ENCODE measurements around the gene LRRC47. TPM values are rescaled to one million over a fixed set of nuclear protein-coding genes. Genes with fewer than 3 reads are reported as not detected.

The LRRC47 gene
- total and polyA plus RNA-seq, 7 donors, result 44.3 to 126 (median 93.9) TPM

- intact Hi-C loops (cut with DNase I), result no loop called here
- DNase-seq (peak in 1 of 2 donors; percentile 22), ATAC-seq (no peak)
- Histone ChIP-seq H3K27me3 (ENCODE audit: insufficient read depth in 3 of 3, low read length in 2 of 3) (no peaks in the 10 kb centered on the region), H3K4me1 (peaks cover 22% of the 10 kb centered on the region), H3K36me3 (ENCODE audit: insufficient read depth in 1 of 2, low read depth in 1 of 2) (peaks cover under 1 to 36% of the 10 kb centered on the region in 2 donors), H3K27ac (no peak overlapping the region), H3K4me3 (no peak overlapping the region), H3K9me3 (no peaks in the 10 kb centered on the region)
- 92 to 96% (median 94%) methylated on average over 12 of the region's 12 CpGs for WGBS, 3 donors
- no peak for TF ChIP-seq CTCF (IDR thresholded peaks at IDR 0.05)
These were observed 52.5 kb downstream of the LRRC47 start for GRCh38 chr1:3743826-3744225.

- no peak for TF ChIP-seq CTCF (IDR thresholded peaks at IDR 0.05)
- ATAC-seq (no peak), DNase-seq (no peak)
- intact Hi-C loops (cut with DNase I), result no loop called here
- Histone ChIP-seq H3K27ac (no peak overlapping the region), H3K36me3 (ENCODE audit: insufficient read depth in 1 of 2, low read depth in 1 of 2) (peaks cover 2 to 40% of the 10 kb centered on the region in 2 donors), H3K4me1 (peaks cover 22% of the 10 kb centered on the region), H3K27me3 (ENCODE audit: insufficient read depth in 3 of 3, low read length in 2 of 3) (no peaks in the 10 kb centered on the region), H3K4me3 (no peak overlapping the region), H3K9me3 (no peaks in the 10 kb centered on the region)
- WGBS, 3 donors, result 44 to 65% (median 49%) methylated on average over 4 of the region's 4 CpGs
These were observed 52.9 kb downstream of the LRRC47 start for GRCh38 chr1:3743421-3743820.

GRCh38 chr1:3742439-3743298, 53.6 kb downstream of the LRRC47 start:
- no peak overlapping the region for H3K4me3 ChIP-seq
- TF ChIP-seq CTCF (IDR thresholded peaks at IDR 0.05), result no peak
- H3K36me3 ChIP-seq (ENCODE audit: insufficient read depth in 1 of 2, low read depth in 1 of 2), result peaks cover 2 to 48% of the 10 kb centered on the region in 2 donors
- no peak overlapping the region for H3K27ac ChIP-seq
- intact Hi-C loops (cut with DNase I), result no loop called here
- no peaks in the 10 kb centered on the region for H3K9me3 ChIP-seq
- H3K4me1 ChIP-seq, result peaks cover 19% of the 10 kb centered on the region
- 82 to 87% (median 85%) methylated on average over 24 of the region's 24 CpGs for WGBS, 3 donors
- ATAC-seq (no peak), DNase-seq (peak in 1 of 2 donors; percentile 36)
- no peaks in the 10 kb centered on the region for H3K27me3 ChIP-seq (ENCODE audit: insufficient read depth in 3 of 3, low read length in 2 of 3)

- Histone ChIP-seq H3K4me3 (no peak overlapping the region), H3K27ac (no peak overlapping the region), H3K27me3 (ENCODE audit: insufficient read depth in 3 of 3, low read length in 2 of 3) (no peaks in the 10 kb centered on the region), H3K4me1 (peaks cover 18% of the 10 kb centered on the region), H3K9me3 (no peaks in the 10 kb centered on the region), H3K36me3 (ENCODE audit: insufficient read depth in 1 of 2, low read depth in 1 of 2) (peaks cover 2 to 57% of the 10 kb centered on the region in 2 donors)
- no peak for TF ChIP-seq CTCF (IDR thresholded peaks at IDR 0.05)
- WGBS, 3 donors, result 81 to 86% (median 82%) methylated on average over 21 to 22 of the region's 22 CpGs
- intact Hi-C loops (cut with DNase I), result no loop called here
- no peak for DNase-seq
- no peak for ATAC-seq
These were observed 54.5 kb downstream of the LRRC47 start for GRCh38 chr1:3741566-3742438.

Measured in psoas muscle (tissue), 8 donors.